Stimulated activated naive CD8-positive, alpha-beta T cell treated with anti-CD3 and anti-CD28 coated beads, Interleukin-15, amount 100 ng/mL, for 72 hours (primary cell): ENCODE measurements around the gene FANCC.
"Not testable (repeated sequence)": the region's sequence is repeated elsewhere in the genome, so short reads cannot be mapped to it uniquely, and the experiment has no call there.

ENCODE experiments used
- ATAC-seq: fragments of 150-1000 bp; cut with Tn5 transposase; 2 replicates; pipeline ENCODE4 v1.10.0; 2021; ENCODE audit warnings: mild to moderate bottlenecking, moderate library complexity
- DNase-seq, 2 donors: peaks; one replicate each; pipeline ENCODE4 v3.0.0; 2021 to 2022
- H3K27ac Mint-ChIP-seq, 2 donors: one replicate each; pipeline ENCODE4 v1.8.0; 2022; ENCODE audit warnings: mild to moderate bottlenecking in 2 of 2, mixed read lengths in 2 of 2, moderate library complexity in 2 of 2
- H3K27me3 Mint-ChIP-seq: one replicate; pipeline ENCODE4 v1.8.0; 2022; ENCODE audit warnings: mixed read lengths
- H3K4me1 Mint-ChIP-seq: one replicate; pipeline ENCODE4 v1.8.0; 2022; ENCODE audit warnings: mild to moderate bottlenecking, mixed read lengths
- H3K4me3 Mint-ChIP-seq, 2 donors: one replicate each; pipeline ENCODE4 v1.8.0; 2022; ENCODE audit warnings: mild to moderate bottlenecking in 2 of 2, mixed read lengths in 2 of 2, moderate library complexity in 1 of 2
- H3K9me3 Mint-ChIP-seq, 2 donors: one replicate each; pipeline ENCODE4 v1.8.0; 2022; ENCODE audit warnings: mixed read lengths in 2 of 2

The FANCC gene

GRCh38 chr9:95342571-95342970 lies 25.1 kb upstream of the FANCC start:
- no peak for ATAC-seq
- Mint-ChIP-seq H3K27ac (no peak overlapping the region), H3K4me1 (peaks cover 11% of the 10 kb centered on the region), H3K27me3 (peaks cover 11% of the 10 kb centered on the region), H3K4me3 (no peak overlapping the region), H3K9me3 (no peaks in the 10 kb centered on the region)
- no peak for DNase-seq

- Mint-ChIP-seq H3K4me1 (peaks cover 11% of the 10 kb centered on the region), H3K27ac (peak overlapping the region in 1 of 2 donors; percentile 33), H3K9me3 (no peaks in the 10 kb centered on the region), H3K27me3 (no peaks in the 10 kb centered on the region), H3K4me3 (no peak overlapping the region)
- no peak for DNase-seq
- no peak for ATAC-seq
Observed at GRCh38 chr9:95341293-95341962, 23.9 kb upstream of the FANCC start.

- no peaks in the 10 kb centered on the region for H3K9me3 Mint-ChIP-seq
- ATAC-seq: no peak
Observed at GRCh38 chr9:95338243-95338642, 20.7 kb upstream of the FANCC start.

GRCh38 chr9:95336281-95336680 lies 18.8 kb upstream of the FANCC start:
- Mint-ChIP-seq H3K4me3 (no peak overlapping the region), H3K4me1 (no peaks in the 10 kb centered on the region), H3K9me3 (no peaks in the 10 kb centered on the region), H3K27me3 (peaks cover 13% of the 10 kb centered on the region), H3K27ac (no peak overlapping the region)
- ATAC-seq (peak; percentile 74), DNase-seq (peak in 1 of 2 donors; percentile 39)

More at GRCh38 chr9:95338243-95338642, 20.7 kb upstream of the FANCC start:
- H3K27ac Mint-ChIP-seq: no peak overlapping the region
- H3K27me3 Mint-ChIP-seq: peaks cover 8% of the 10 kb centered on the region
- no peak overlapping the region for H3K4me3 Mint-ChIP-seq
- DNase-seq: no peak
- H3K4me1 Mint-ChIP-seq: peaks cover 1% of the 10 kb centered on the region

- Mint-ChIP-seq H3K27ac (no peak overlapping the region), H3K27me3 (peaks cover 13% of the 10 kb centered on the region), H3K4me1 (no peaks in the 10 kb centered on the region), H3K4me3 (no peak overlapping the region), H3K9me3 (no peaks in the 10 kb centered on the region)
- ATAC-seq (no peak), DNase-seq (no peak)
Observed at GRCh38 chr9:95333426-95333825, 15.9 kb upstream of the FANCC start.

- Mint-ChIP-seq H3K27me3 (peaks cover 13% of the 10 kb centered on the region), H3K4me1 (no peaks in the 10 kb centered on the region), H3K9me3 (no peaks in the 10 kb centered on the region), H3K27ac (no peak overlapping the region), H3K4me3 (no peak overlapping the region)
- DNase-seq: no peak
- ATAC-seq: no peak
Observed at GRCh38 chr9:95332860-95333259, 15.4 kb upstream of the FANCC start.

- Mint-ChIP-seq H3K9me3 (peaks cover 0 to 7% of the 10 kb centered on the region in 2 donors), H3K27ac (no peak overlapping the region), H3K4me3 (no peak overlapping the region), H3K27me3 (peaks cover 13% of the 10 kb centered on the region), H3K4me1 (no peaks in the 10 kb centered on the region)
- ATAC-seq (no peak), DNase-seq (no peak)
Observed at GRCh38 chr9:95330720-95331404, 13.4 kb upstream of the FANCC start.

- not testable (repeated sequence) for H3K4me1 Mint-ChIP-seq, DNase-seq, ATAC-seq, H3K27ac Mint-ChIP-seq, H3K27me3 Mint-ChIP-seq, H3K4me3 Mint-ChIP-seq
- H3K9me3 Mint-ChIP-seq: peaks cover under 1 to 11% of the 10 kb centered on the region in 2 donors
Observed at GRCh38 chr9:95329061-95329460, 11.6 kb upstream of the FANCC start.

GRCh38 chr9:95327239-95327865 lies 9.8 kb upstream of the FANCC start:
- ATAC-seq (no peak), DNase-seq (no peak)
- Mint-ChIP-seq H3K4me1 (peaks cover 7% of the 10 kb centered on the region), H3K4me3 (no peak overlapping the region), H3K9me3 (peaks cover 6 to 11% of the 10 kb centered on the region in 2 donors), H3K27me3 (peaks cover 6% of the 10 kb centered on the region), H3K27ac (no peak overlapping the region)

- no peak for ATAC-seq
- H3K4me1 Mint-ChIP-seq: peaks cover 7% of the 10 kb centered on the region
- H3K27me3 Mint-ChIP-seq: no peaks in the 10 kb centered on the region
- no peak overlapping the region for H3K4me3 Mint-ChIP-seq
- no peak for DNase-seq
- H3K9me3 Mint-ChIP-seq: peaks cover 6 to 11% of the 10 kb centered on the region in 2 donors
- no peak overlapping the region for H3K27ac Mint-ChIP-seq
Observed at GRCh38 chr9:95325221-95325620, 7.7 kb upstream of the FANCC start.

- H3K27me3 Mint-ChIP-seq: peaks cover 5% of the 10 kb centered on the region
- H3K4me3 Mint-ChIP-seq: peak overlapping the region; percentile 78 to 94
- no peaks in the 10 kb centered on the region for H3K9me3 Mint-ChIP-seq
- H3K4me1 Mint-ChIP-seq: peaks cover 32% of the 10 kb centered on the region
- peak overlapping the region; percentile 98 for H3K27ac Mint-ChIP-seq
- DNase-seq: no peak
- no peak for ATAC-seq
Observed at GRCh38 chr9:95317893-95318211, 343 bp upstream of the FANCC start.

GRCh38 chr9:95316794-95317118 lies 753 bp downstream of the FANCC start:
- ATAC-seq (peak; percentile 75), DNase-seq (no peak)
- Mint-ChIP-seq H3K4me3 (peak overlapping the region; percentile 78 to 94), H3K9me3 (no peaks in the 10 kb centered on the region), H3K27me3 (peaks cover 14% of the 10 kb centered on the region), H3K27ac (peak overlapping the region; percentile 23 to 98), H3K4me1 (peaks cover 35% of the 10 kb centered on the region)

GRCh38 chr9:95316274-95316673 lies 1.2 kb downstream of the FANCC start:
- H3K27ac Mint-ChIP-seq: peak overlapping the region; percentile 14 to 23
- H3K27me3 Mint-ChIP-seq: peaks cover 14% of the 10 kb centered on the region
- DNase-seq (no peak), ATAC-seq (no peak)
- H3K4me1 Mint-ChIP-seq: peaks cover 35% of the 10 kb centered on the region
- H3K9me3 Mint-ChIP-seq: no peaks in the 10 kb centered on the region
- peak overlapping the region; percentile 78 to 94 for H3K4me3 Mint-ChIP-seq

- no peak overlapping the region for H3K4me3 Mint-ChIP-seq
- peaks cover 35% of the 10 kb centered on the region for H3K4me1 Mint-ChIP-seq
- H3K27ac Mint-ChIP-seq: no peak overlapping the region
- no peak for DNase-seq
- no peaks in the 10 kb centered on the region for H3K9me3 Mint-ChIP-seq
- no peak for ATAC-seq
- H3K27me3 Mint-ChIP-seq: peaks cover 14% of the 10 kb centered on the region
Observed at GRCh38 chr9:95315108-95315746, 2.3 kb downstream of the FANCC start.

- no peak for DNase-seq
- ATAC-seq: no peak
- H3K9me3 Mint-ChIP-seq: no peaks in the 10 kb centered on the region
- H3K27me3 Mint-ChIP-seq: peaks cover 14% of the 10 kb centered on the region
- H3K4me3 Mint-ChIP-seq: peak overlapping the region; percentile 63 to 75
- H3K27ac Mint-ChIP-seq: no peak overlapping the region
- peaks cover 35% of the 10 kb centered on the region for H3K4me1 Mint-ChIP-seq
Observed at GRCh38 chr9:95313010-95313498, 4.5 kb downstream of the FANCC start.

GRCh38 chr9:95311961-95312360 lies 5.5 kb downstream of the FANCC start:
- Mint-ChIP-seq H3K27ac (no peak overlapping the region), H3K4me3 (no peak overlapping the region), H3K9me3 (no peaks in the 10 kb centered on the region), H3K27me3 (peaks cover 14% of the 10 kb centered on the region), H3K4me1 (peaks cover 30% of the 10 kb centered on the region)
- DNase-seq: no peak
- ATAC-seq: no peak
